Endothelial cell of umbilical vein (primary cell): ENCODE data around the gene KIF9. TPM values are rescaled to one million over a fixed set of nuclear protein-coding genes. Genes with fewer than 3 reads are reported as not detected.

Experiments used
- BruUV-seq: library from RNA; stranded (reverse); fragments of 400-500 nt; replicated peaks from 2 replicates; lab custom pipeline; 2021; lab: Mats Ljungman, UMichigan
- CTCF ChIA-PET: fragments of 300-600, 350-600 bp; sonication (Branson Sonifier 250); formaldehyde crosslinking; loops from one replicate; lab custom pipeline; 2021; ENCODE audit warnings: antibody characterized with exemption, inconsistent platforms; lab: Charles Lee
- POLR2A ChIA-PET: fragments of 300-600, 350-600 bp; sonication (Branson Sonifier 250); formaldehyde crosslinking; loops from one replicate; lab custom pipeline; 2021; ENCODE audit warnings: antibody characterized with exemption, inconsistent platforms; lab: Charles Lee
- DNase-seq: peaks from one replicate; pipeline ENCODE4 v3.0.0-alpha.2; 2011; ENCODE audit warnings: low read depth, low spot score
- FAIRE-seq: peaks from 2 replicates; lab custom pipeline; 2011; peaks lifted over from hg19 to GRCh38; lab: Jason Lieb, UNC
- H2AFZ ChIP-seq: 2 replicates; pipeline ENCODE4 v1.6.0; 2012; ENCODE audit warnings: low read depth, low read length, control low read depth, inconsistent platforms
- H3K27ac ChIP-seq: 2 replicates; pipeline ENCODE4 v1.5.1; 2011; ENCODE audit warnings: low read depth, mild to moderate bottlenecking, control low read depth, low read length, moderate library complexity; ENCODE audit not compliant: insufficient read depth
- H3K27me3 ChIP-seq, 2 experiments: 2 replicates each; pipeline versions ENCODE4 v1.6.0 to v1.6.1; 2011; ENCODE audit warnings: low read length in 2 of 2, mixed read lengths in 1 of 2; ENCODE audit not compliant: control insufficient read depth in 2 of 2, insufficient read depth in 2 of 2
- H3K36me3 ChIP-seq, 2 experiments: 2 replicates in 1 of 2; 3 replicates in 1 of 2; pipeline ENCODE4 v1.5.1; 2011; ENCODE audit warnings: low read length in 2 of 2, mild to moderate bottlenecking in 1 of 2, moderate library complexity in 1 of 2; ENCODE audit not compliant: control insufficient read depth in 2 of 2, insufficient read depth in 2 of 2; ENCODE audit errors: extremely low read depth in 1 of 2
- H3K4me1 ChIP-seq: 3 replicates; pipeline ENCODE4 v1.5.1; 2011; ENCODE audit warnings: mild to moderate bottlenecking, low read length; ENCODE audit not compliant: control insufficient read depth, insufficient read depth; ENCODE audit errors: extremely low read depth
- H3K4me2 ChIP-seq: 2 replicates; pipeline ENCODE4 v1.6.1; 2011; ENCODE audit warnings: low read length, control low read depth, mixed read lengths; ENCODE audit not compliant: insufficient read depth
- H3K4me3 ChIP-seq, 3 experiments: fragments of 200-600 bp in 1 of 3; sonication (generic), shearing (Covaris generic) in 1 of 3; replicated peaks in 1 of 3; 2 replicates each; pipeline ENCODE4 v1.5.1; 2011 to 2016; ENCODE audit warnings: control low read depth in 3 of 3, low read length in 3 of 3, mild to moderate bottlenecking in 2 of 3, inconsistent platforms in 1 of 3, low read depth in 1 of 3, moderate library complexity in 1 of 3; ENCODE audit not compliant: insufficient read depth in 1 of 3
- H3K79me2 ChIP-seq: 2 replicates; pipeline ENCODE4 v1.6.0; 2012; ENCODE audit warnings: low read length, inconsistent platforms; ENCODE audit not compliant: control insufficient read depth, insufficient read depth
- H3K9ac ChIP-seq: replicated peaks from 2 replicates; pipeline ENCODE3; 2011; ENCODE audit warnings: low read length, control low read depth; ENCODE audit not compliant: insufficient read depth; ENCODE audit errors: extremely low read depth
- H3K9me1 ChIP-seq: replicated peaks from 3 replicates; pipeline ENCODE4 v1.6.0; 2011; ENCODE audit warnings: mild to moderate bottlenecking, low read length; ENCODE audit not compliant: control insufficient read depth, insufficient read depth; ENCODE audit errors: extremely low read depth
- H3K9me3 ChIP-seq: replicated peaks from 2 replicates; pipeline ENCODE4 v1.5.1; 2012; ENCODE audit warnings: low read length, inconsistent platforms; ENCODE audit not compliant: control insufficient read depth, insufficient read depth
- H4K20me1 ChIP-seq: replicated peaks from 2 replicates; pipeline ENCODE3; 2011; ENCODE audit warnings: mild to moderate bottlenecking, low read length; ENCODE audit not compliant: control insufficient read depth, insufficient read depth; ENCODE audit errors: extremely low read depth
- CTCF ChIP-seq, 2 donors: IDR thresholded peaks; 1 replicate in 1 of 2; 2 replicates in 1 of 2; pipeline ENCODE4 v1.5.1; 2011; ENCODE audit warnings: low read length in 2 of 2, mild to moderate bottlenecking in 2 of 2, moderate library complexity in 2 of 2, control low read depth in 1 of 2, inconsistent platforms in 1 of 2, low read depth in 1 of 2; ENCODE audit not compliant: insufficient read depth in 1 of 2; ENCODE audit errors: extremely low read depth in 1 of 2
- FOS ChIP-seq: IDR thresholded peaks from 2 replicates; pipeline ENCODE4 v1.6.1; 2011; ENCODE audit warnings: mild to moderate bottlenecking, low read length, moderate library complexity, borderline replicate concordance; ENCODE audit not compliant: insufficient read depth
- MAX ChIP-seq: IDR thresholded peaks from 2 replicates; pipeline ENCODE4 v1.6.1; 2011; ENCODE audit not compliant: insufficient read depth, insufficient read length
- POLR2A ChIP-seq: IDR thresholded peaks from 2 replicates; pipeline ENCODE4 v1.6.1; 2012; ENCODE audit warnings: low read depth, mild to moderate bottlenecking, control low read depth, low read length
- POLR2AphosphoS5 ChIP-seq: IDR thresholded peaks from 2 replicates; pipeline ENCODE4 v1.6.1; 2012; ENCODE audit warnings: low read depth, mild to moderate bottlenecking, control low read depth, low read length, moderate library complexity; ENCODE audit not compliant: insufficient read depth
- dilution Hi-C: fragments of 300-500 bp; cut with MboI; formaldehyde crosslinking; loops from one replicate; pipeline ENCODE4 v1.15.0; 2019; ENCODE audit warnings: low sequenced_read_pairs; ENCODE audit not compliant: extremely low pct_ligation_motif_present
- intact Hi-C: fragments of 100-400 bp; cut with micrococcal nuclease; formaldehyde crosslinking; loops from one replicate; pipeline ENCODE4 v1.10.0; 2022
- polyA plus RNA-seq, 4 experiments: library from polyadenylated mRNA; depleted of rRNA in 3 of 4; stranded (reverse) in 3 of 4; unstranded in 1 of 4; fragments of >200 nt; gene quantifications; 2 replicates each; pipeline versions ENCODE4 v1.2.1 to v1.2.3, GENCODE V29; 2011 to 2012; ENCODE audit warnings: missing spikeins in 1 of 4
- total RNA-seq: library from RNA; stranded (reverse); gene quantifications from 2 replicates; pipeline ENCODE4 v1.2.3, GENCODE V29; 2021

The KIF9 gene
- total and polyA plus RNA-seq, 2 donors (not counting 3 experiments of a cell fraction or from before 2014, with no cell fraction given): 20.5 to 22.4 TPM

DNA sequence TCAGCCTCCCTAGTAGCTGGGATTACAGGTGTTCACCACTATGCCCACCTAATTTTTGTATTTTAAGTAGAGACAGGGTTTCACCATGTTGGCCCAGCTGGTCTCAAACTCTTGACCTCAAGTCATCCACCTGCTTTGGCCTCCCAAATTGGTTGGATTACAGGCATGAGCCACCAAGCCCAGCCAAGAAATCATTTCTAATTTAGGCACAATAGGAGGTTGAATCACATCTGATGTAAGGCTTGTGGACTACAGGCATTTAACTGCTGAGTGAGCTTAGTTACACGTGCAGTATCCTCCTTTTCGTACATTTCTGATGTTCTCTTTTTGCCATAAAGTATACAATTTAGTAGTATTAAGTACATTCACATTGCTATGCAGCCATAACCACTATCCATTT, 87.6 kb downstream of the KIF9 start:
- Histone ChIP-seq H3K36me3 (no peaks in the 10 kb centered on the region), H3K27ac (no peak overlapping the region), H3K9ac (no peak overlapping the region), H3K4me3 (no peak overlapping the region), H3K27me3 (no peaks in the 10 kb centered on the region), H3K79me2 (no peaks in the 10 kb centered on the region), H4K20me1 (no peaks in the 10 kb centered on the region), H3K4me2 (no peak overlapping the region), H2AFZ (no peak overlapping the region), H3K4me1 (no peaks in the 10 kb centered on the region), H3K9me3 (no peaks in the 10 kb centered on the region), H3K9me1 (no peaks in the 10 kb centered on the region)
- CTCF ChIA-PET: no interaction called here
- FAIRE-seq: no peak
- no peak for TF ChIP-seq POLR2A
- TF ChIP-seq CTCF (IDR thresholded peaks at IDR 0.05; ENCODE audit: extremely low read depth in 1 of 2, insufficient read depth in 1 of 2, low read depth in 1 of 2, low read length in 2 of 2): no peak
- TF ChIP-seq POLR2AphosphoS5: no peak
- no peak for TF ChIP-seq FOS
- no peak for TF ChIP-seq MAX
- DNase-seq: no peak
- BruUV-seq: no TSS peak
- intact Hi-C loops (no loop called here), dilution Hi-C loops (no loop called here)
- POLR2A ChIA-PET: no interaction called here
